K562 (cell line): ENCODE measurements around the gene SKAP1. TPM values are rescaled to one million over a fixed set of nuclear protein-coding genes. Genes with fewer than 3 reads are reported as not detected.

Source experiments
- ATAC-seq: fragments of 200-7000 bp; cut with Tn5 transposase; 3 replicates; pipeline ENCODE4 v1.9.1; 2020; ENCODE audit warnings: moderate library complexity
- BruUV-seq: library from RNA; stranded (reverse); fragments of 400-500 nt; replicated peaks from 2 replicates; lab custom pipeline; 2021; lab: Mats Ljungman, UMichigan
- CTCF ChIA-PET: fragments of 300-600 bp; formaldehyde crosslinking; extraction: SDS; loops from one replicate; lab custom pipeline; 2021; ENCODE audit warnings: low intra/inter-chr PET ratio; lab: Yijun Ruan, JAX
- POLR2A ChIA-PET: fragments of 300-600, 350-650 bp; sonication (Branson Sonifier 250); formaldehyde crosslinking; extraction: SDS; loops from one replicate; lab custom pipeline; 2021; ENCODE audit warnings: antibody characterized with exemption, inconsistent platforms; lab: Yijun Ruan, JAX
- DNase-seq, 4 experiments: peaks; one replicate each; pipeline versions ENCODE4 v3.0.0 to v3.0.0-alpha.2; 2011 to 2018; ENCODE audit warnings: low spot score in 3 of 4, mixed read lengths in 3 of 4; ENCODE audit errors: extremely low read depth in 1 of 4
- FAIRE-seq: peaks from 2 replicates; lab custom pipeline; 2011; peaks lifted over from hg19 to GRCh38; lab: Jason Lieb, UNC
- H2AFZ ChIP-seq: 2 replicates; pipeline ENCODE4 v1.6.0; 2011; ENCODE audit warnings: low read depth, low read length, control low read depth, inconsistent platforms
- H3K27ac ChIP-seq: fragments of 200-600 bp; 3 replicates; pipeline ENCODE4 v1.8.0; 2011; ENCODE audit warnings: low read depth, mild to moderate bottlenecking, control low read depth, inconsistent platforms, low read length, moderate library complexity, mixed read lengths; ENCODE audit errors: extremely low read depth
- H3K27me3 ChIP-seq, 2 experiments: fragments of 300-600 bp in 1 of 2; 2 replicates in 1 of 2; 3 replicates in 1 of 2; pipeline versions ENCODE4 v1.6.0 to v1.8.0; 2011; ENCODE audit warnings: inconsistent platforms in 2 of 2, low read length in 2 of 2, mild to moderate bottlenecking in 1 of 2, mixed read lengths in 1 of 2, moderate library complexity in 1 of 2; ENCODE audit not compliant: control insufficient read depth in 2 of 2, insufficient read depth in 2 of 2
- H3K36me3 ChIP-seq: fragments of 300-600 bp; 3 replicates; pipeline ENCODE4 v1.8.0; 2011; ENCODE audit warnings: mild to moderate bottlenecking, low read length, inconsistent platforms; ENCODE audit not compliant: control insufficient read depth, insufficient read depth
- H3K4me1 ChIP-seq, 2 experiments: fragments of 200-600 bp in 1 of 2; replicated peaks in 1 of 2; 2 replicates in 1 of 2; 3 replicates in 1 of 2; pipeline versions ENCODE4 v1.5.1 to v1.8.0; 2011; ENCODE audit warnings: inconsistent platforms in 2 of 2, low read length in 2 of 2, mild to moderate bottlenecking in 1 of 2, mixed read lengths in 1 of 2, moderate library complexity in 1 of 2; ENCODE audit not compliant: control insufficient read depth in 2 of 2, insufficient read depth in 2 of 2
- H3K4me2 ChIP-seq: 2 replicates; pipeline ENCODE4 v1.6.1; 2011; ENCODE audit warnings: low read length, control low read depth, inconsistent platforms, mixed read lengths; ENCODE audit not compliant: insufficient read depth
- H3K4me3 ChIP-seq: fragments of 200-600 bp; sonication (generic), shearing (Covaris generic); 2 replicates; pipeline ENCODE4 v1.5.1; 2016; ENCODE audit warnings: control low read depth, inconsistent platforms
- H3K79me2 ChIP-seq: fragments of 200-600 bp; 3 replicates; pipeline ENCODE4 v1.8.0; 2011; ENCODE audit warnings: low read length, inconsistent platforms; ENCODE audit not compliant: control insufficient read depth, insufficient read depth
- H3K9ac ChIP-seq, 2 experiments: 2 replicates each; pipeline versions ENCODE4 v1.6.0 to v1.6.1; 2011; ENCODE audit warnings: low read depth in 2 of 2, low read length in 2 of 2, control low read depth in 1 of 2, inconsistent platforms in 1 of 2, mild to moderate bottlenecking in 1 of 2, mixed read lengths in 1 of 2; ENCODE audit not compliant: insufficient read depth in 1 of 2
- H3K9me1 ChIP-seq: one replicate; pipeline ENCODE4 v1.6.0; 2011; ENCODE audit warnings: inconsistent platforms, mild to moderate bottlenecking, low read length, moderate library complexity; ENCODE audit not compliant: control insufficient read depth, insufficient read depth
- H3K9me3 ChIP-seq: replicated peaks from 2 replicates; pipeline ENCODE4 v1.5.1; 2011; ENCODE audit warnings: low read depth, low read length, inconsistent platforms; ENCODE audit not compliant: control insufficient read depth, insufficient read depth
- H4K20me1 ChIP-seq: replicated peaks from 2 replicates; pipeline ENCODE4 v1.6.1; 2011; ENCODE audit warnings: low read length, inconsistent platforms, mixed read lengths; ENCODE audit not compliant: control insufficient read depth, insufficient read depth
- ARID1B ChIP-seq: fragments of 450-650 bp; IDR thresholded peaks from 2 replicates; pipeline ENCODE4 v1.6.1; 2016; ENCODE audit warnings: antibody characterized with exemption, mild to moderate bottlenecking, inconsistent platforms
- CBFA2T2 ChIP-seq: fragments of 450-650 bp; conservative IDR thresholded peaks from 2 replicates; pipeline ENCODE4 v1.6.1; 2017; ENCODE audit warnings: mild to moderate bottlenecking
- CBFA2T3 ChIP-seq: fragments of 450-650 bp; IDR thresholded peaks from 2 replicates; pipeline ENCODE4 v1.6.1; 2017
- CEBPB ChIP-seq: fragments of 450-650 bp; IDR thresholded peaks from 2 replicates; pipeline ENCODE4 v1.6.1; 2016; ENCODE audit warnings: missing genetic modification characterization, missing compliant biosample characterization
- CEBPG ChIP-seq, 3 experiments: fragments of 200-800 bp in 1 of 3; sonication (Bioruptor generic) in 1 of 3; sonication (generic) in 1 of 3; formaldehyde crosslinking in 1 of 3; IDR thresholded peaks in 2 of 3; conservative IDR thresholded peaks in 1 of 3; 2 replicates each; pipeline versions ENCODE4 v1.6.1 to v1.8.0; 2016 to 2022; ENCODE audit warnings: missing compliant biosample characterization in 2 of 3, missing genetic modification characterization in 2 of 3, mild to moderate bottlenecking in 1 of 3, missing genetic modification reagents in 1 of 3
- CTBP1 ChIP-seq: fragments of 450-650 bp; IDR thresholded peaks from 2 replicates; pipeline ENCODE4 v1.6.1; 2016; ENCODE audit warnings: borderline replicate concordance
- GATA2 ChIP-seq: sonication (generic); formaldehyde crosslinking; IDR thresholded peaks from 2 replicates; pipeline ENCODE4 v1.4.0; 2020; ENCODE audit warnings: mild to moderate bottlenecking, missing genetic modification reagents
- KAT7 ChIP-seq: sonication (generic); formaldehyde crosslinking; IDR thresholded peaks from 2 replicates; pipeline ENCODE4 v1.8.0; 2022; ENCODE audit warnings: missing genetic modification reagents, mild to moderate bottlenecking, borderline replicate concordance
- NFXL1 ChIP-seq: fragments of 450-650 bp; formaldehyde crosslinking; IDR thresholded peaks from 2 replicates; pipeline ENCODE4 v1.4.0; 2021; ENCODE audit warnings: mild to moderate bottlenecking
- SMARCE1 ChIP-seq: fragments of 450-650 bp; IDR thresholded peaks from 2 replicates; pipeline ENCODE4 v1.7.1; 2016; ENCODE audit warnings: mild to moderate bottlenecking
- SOX6 ChIP-seq: fragments of 450-650 bp; IDR thresholded peaks from 2 replicates; pipeline ENCODE4 v1.6.1; 2014; ENCODE audit warnings: mild to moderate bottlenecking
- STAT5A ChIP-seq: IDR thresholded peaks from 2 replicates; pipeline ENCODE4 v1.6.1; 2012; ENCODE audit warnings: low read length, inconsistent platforms, borderline replicate concordance
- TAL1 ChIP-seq: fragments of 450-650 bp; IDR thresholded peaks from 2 replicates; pipeline ENCODE4 v1.6.1; 2016; ENCODE audit warnings: mild to moderate bottlenecking
- TCF3 ChIP-seq: sonication (generic); formaldehyde crosslinking; IDR thresholded peaks from 2 replicates; pipeline ENCODE4 v1.4.0; 2020; ENCODE audit warnings: mild to moderate bottlenecking, missing genetic modification reagents
- ZBTB9 ChIP-seq: fragments of 450-650 bp; formaldehyde crosslinking; IDR thresholded peaks from 2 replicates; pipeline ENCODE4 v1.4.0; 2020; ENCODE audit warnings: mild to moderate bottlenecking, moderate library complexity
- ZNF316 ChIP-seq: fragments of 450-650 bp; IDR thresholded peaks from 2 replicates; pipeline ENCODE4 v1.6.1; 2016
- ZZZ3 ChIP-seq: fragments of 450-650 bp; IDR thresholded peaks from 2 replicates; pipeline ENCODE4 v1.6.1; 2016; ENCODE audit warnings: antibody characterized with exemption, mild to moderate bottlenecking, moderate library complexity
- WGBS: fragments of 100-300 bp; shearing (Covaris generic); methylation state at CpG from one replicate; pipeline ENCODE4 v1.1.6; 2016; ENCODE audit warnings: low coverage, mixed read lengths; ENCODE audit not compliant: insufficient coverage; ENCODE audit errors: missing lambda C conversion rate; 5-methylcytosine and 5-hydroxymethylcytosine counted together
- in situ Hi-C: fragments of 300-500 bp; cut with MboI; formaldehyde crosslinking; loops from 4 replicates; pipeline ENCODE4 v1.15.0; 2018; ENCODE audit warnings: inconsistent platforms, mixed read lengths
- intact Hi-C: fragments of 100-400 bp; cut with micrococcal nuclease; formaldehyde crosslinking; loops from 2 replicates; pipeline ENCODE4 v1.14.2; 2022
- polyA plus RNA-seq, 8 experiments: library from polyadenylated mRNA; depleted of rRNA in 4 of 8; stranded (reverse) in 5 of 8; unstranded in 3 of 8; fragments of >200 nt; fragmentation: Nextera tagmentation in 2 of 8; fragmentation: Illumina TruSeq in 1 of 8; extraction: Ambion mirVana in 2 of 8; extraction: Trizol in 1 of 8; gene quantifications; 2 replicates each; pipeline versions ENCODE4 v1.2.1 to v1.2.3, GENCODE V29; 2011 to 2014; ENCODE audit warnings: inconsistent platforms in 1 of 8, missing spikeins in 1 of 8
- total RNA-seq, 7 experiments: library from RNA; depleted of rRNA in 6 of 7; stranded (reverse); fragments of >200 nt in 6 of 7; fragmentation: Illumina TruSeq in 2 of 7; extraction: Trizol in 2 of 7; gene quantifications; 2 replicates each; pipeline versions ENCODE4 v1.2.1 to v1.2.3, GENCODE V29; 2011 to 2021; ENCODE audit warnings: low replicate concordance in 1 of 7

Gene SKAP1
- total and polyA plus RNA-seq, 9 of the 15 experiments (the other 6 are each of a cell fraction or from before 2014, with no cell fraction given) = 0.06 to 0.80 (median 0.10) TPM; not detected in 4

GRCh38 chr17:48439110-48439850 lies 9.3 kb upstream of the SKAP1 start:
- H3K4me2 ChIP-seq = peak overlapping the region; percentile 24; the same call in 1 of the 2 replicates
- ATAC-seq (no peak; the same call in 2 of the 3 replicates), DNase-seq (peak in 2 of 4 experiments; percentile 25 to 60), FAIRE-seq (no peak)
- H3K79me2 ChIP-seq = no peaks in the 10 kb centered on the region
- no peaks in the 10 kb centered on the region for H3K9me1 ChIP-seq
- BruUV-seq = no TSS peak
- H3K4me1 ChIP-seq = peaks cover 0 to 53% of the 10 kb centered on the region in 2 experiments; a peak in 4 of 5 replicates
- CTCF ChIA-PET = no interaction called here
- H3K36me3 ChIP-seq = no peaks in the 10 kb centered on the region
- TF ChIP-seq CTBP1 (peak; percentile 7; the same call in 1 of the 2 replicates), KAT7 (no peak), ZNF316 (peak; percentile 31; the same call in 1 of the 2 replicates), CBFA2T2 (peak; percentile 61), CEBPG (CRISPR knock-in tag; IDR thresholded peaks at IDR 0.05) (no peak; the same call in 1 of the 2 replicates), CEBPG (tag; conservative IDR thresholded peaks at IDR 0.05 in 1 of 2, IDR thresholded peaks at IDR 0.05 in 1 of 2) (peak; percentile 71 to 75), GATA2 (peak; percentile 46; the same call in 1 of the 2 replicates), ZZZ3 (no peak), CEBPB (tag) (peak; percentile 67), CBFA2T3 (peak; percentile 77), NFXL1 (no peak), SOX6 (peak; percentile 56; the same call in 1 of the 2 replicates), SMARCE1 (peak; percentile 58; the same call in 1 of the 2 replicates), STAT5A (0 out of 2 replicates have a peak, but pooled peaks have one; percentile 28), TAL1 (peak; percentile 64), ZBTB9 (no peak), ARID1B (peak; percentile 69), TCF3 (CRISPR knock-in tag) (peak; percentile 74)
- in situ Hi-C loops = no loop called here
- H3K9me3 ChIP-seq = no peaks in the 10 kb centered on the region
- intact Hi-C loops = no loop called here
- H3K27me3 ChIP-seq = no peaks in the 10 kb centered on the region
- POLR2A ChIA-PET = interaction anchor here (1.0 to 1.8 kb wide), 2 partner anchors 11 to 18 kb away, joined by 4 read pairs; no protein-coding TSS in a partner anchor
- no peak overlapping the region for H3K4me3 ChIP-seq
- WGBS = 18% methylated on average over 3 of the region's 3 CpGs
- H4K20me1 ChIP-seq = no peaks in the 10 kb centered on the region
- H2AFZ ChIP-seq = peak overlapping the region; percentile 22; the same call in 1 of the 2 replicates
- H3K9ac ChIP-seq = no peak overlapping the region
- H3K27ac ChIP-seq = 0 out of 3 replicates have a peak overlapping the region, but pooled peaks have one; percentile 22
